Measurements from ENCODE around the gene LY9. TPM values are rescaled to one million over a fixed set of nuclear protein-coding genes. Genes with fewer than 3 reads are reported as not detected.
A peak's percentile ranks its signal among the peaks of the same experiment; 100 is the strongest.

Gene LY9
- 10 to 100 TPM; 70.9 to 73.6 TPM for total RNA-seq

- peaks cover 59% of the 10 kb centered on the region for H3K4me1 Mint-ChIP-seq
- H3K4me3 Mint-ChIP-seq, result peak within 1 kb of the TSS; percentile 92
- H3K27me3 Mint-ChIP-seq, result no peaks in the 10 kb centered on the region
- DNase-seq (peak; percentile 65), ATAC-seq (ENCODE audit: low read depth) (peak; percentile 81)
- H3K36me3 Mint-ChIP-seq, result peaks cover 8% of the 10 kb centered on the region
- peak within 1 kb of the TSS; percentile 97 for H3K27ac Mint-ChIP-seq
- POLR2A ChIA-PET, result interaction anchor here (0.5 to 5.1 kb wide), 11 partner anchors 15 to 511 kb away, joined by 3 to 25 read pairs (median 12); partner anchors contain the start of gene CD48
- no peaks in the 10 kb centered on the region for H3K9me3 Mint-ChIP-seq
Measured at GRCh38 chr1:160795951-160796383, at the start of gene LY9. Gene LY9, plus strand, starts transcription at chr1:160796174. Its CDS starts 14 bp downstream, at chr1:160796188.

GRCh38 chr1:160746836-160747500, 49.0 kb upstream of the LY9 start:
- DNase-seq (no peak), ATAC-seq (ENCODE audit: low read depth) (no peak)
- Mint-ChIP-seq H3K36me3 (peaks cover 62% of the 10 kb centered on the region), H3K27ac (peak overlapping the region; percentile 85), H3K27me3 (no peaks in the 10 kb centered on the region), H3K4me1 (peaks cover 92% of the 10 kb centered on the region), H3K4me3 (peak overlapping the region; percentile 41), H3K9me3 (peaks cover 2% of the 10 kb centered on the region)
- POLR2A ChIA-PET, result interaction anchor here (0.6 to 1.1 kb wide), 3 partner anchors 12 to 21 kb away, joined by 3 read pairs; no protein-coding TSS in a partner anchor

- no peak for ATAC-seq (ENCODE audit: low read depth)
- POLR2A ChIA-PET, result interaction anchor here (0.5 to 1.1 kb wide), 4 partner anchors 9 to 350 kb away, joined by 3 to 4 read pairs (median 4); no protein-coding TSS in a partner anchor
- no peak for DNase-seq
- H3K4me3 Mint-ChIP-seq, result no peak overlapping the region
- H3K4me1 Mint-ChIP-seq, result peaks cover 91% of the 10 kb centered on the region
- H3K27me3 Mint-ChIP-seq, result no peaks in the 10 kb centered on the region
- H3K27ac Mint-ChIP-seq, result peak overlapping the region; percentile 82
- H3K36me3 Mint-ChIP-seq, result peaks cover 63% of the 10 kb centered on the region
- peaks cover 2% of the 10 kb centered on the region for H3K9me3 Mint-ChIP-seq
Measured at GRCh38 chr1:160747717-160748116, 48.3 kb upstream of the LY9 start.

GRCh38 chr1:160748181-160748877, 47.6 kb upstream of the LY9 start:
- no peak for DNase-seq
- peaks cover 2% of the 10 kb centered on the region for H3K9me3 Mint-ChIP-seq
- no peak overlapping the region for H3K4me3 Mint-ChIP-seq
- H3K27ac Mint-ChIP-seq, result peak overlapping the region; percentile 82
- POLR2A ChIA-PET, result interaction anchor here (0.5 to 1.7 kb wide), 5 partner anchors 8 to 349 kb away, joined by 3 to 6 read pairs (median 4); no protein-coding TSS in a partner anchor
- peaks cover 89% of the 10 kb centered on the region for H3K4me1 Mint-ChIP-seq
- no peak for ATAC-seq (ENCODE audit: low read depth)
- H3K36me3 Mint-ChIP-seq, result peaks cover 66% of the 10 kb centered on the region
- no peaks in the 10 kb centered on the region for H3K27me3 Mint-ChIP-seq

- peaks cover 87% of the 10 kb centered on the region for H3K4me1 Mint-ChIP-seq
- DNase-seq, result no peak
- no peaks in the 10 kb centered on the region for H3K27me3 Mint-ChIP-seq
- no peak for ATAC-seq (ENCODE audit: low read depth)
- peaks cover 2% of the 10 kb centered on the region for H3K9me3 Mint-ChIP-seq
- POLR2A ChIA-PET, result interaction anchor here (0.6 to 1.7 kb wide), 2 partner anchors 11 to 24 kb away, joined by 5 to 6 read pairs; no protein-coding TSS in a partner anchor
- H3K4me3 Mint-ChIP-seq, result no peak overlapping the region
- H3K36me3 Mint-ChIP-seq, result peaks cover 69% of the 10 kb centered on the region
- H3K27ac Mint-ChIP-seq, result peak overlapping the region; percentile 82
Measured at GRCh38 chr1:160748878-160749269, 47.1 kb upstream of the LY9 start.

- Mint-ChIP-seq H3K4me3 (peak overlapping the region; percentile 14), H3K27me3 (no peaks in the 10 kb centered on the region), H3K27ac (peak overlapping the region; percentile 85), H3K4me1 (peaks cover 74% of the 10 kb centered on the region), H3K9me3 (peaks cover 4% of the 10 kb centered on the region), H3K36me3 (peaks cover 68% of the 10 kb centered on the region)
- ATAC-seq (ENCODE audit: low read depth), result no peak
- POLR2A ChIA-PET, result no interaction called here
- no peak for DNase-seq
Measured at GRCh38 chr1:160750608-160751007, 45.4 kb upstream of the LY9 start.

GRCh38 chr1:160752406-160752805, 43.6 kb upstream of the LY9 start:
- POLR2A ChIA-PET, result interaction anchor here (0.7 to 1.3 kb wide), 3 partner anchors 11 to 46 kb away, joined by 3 read pairs; no protein-coding TSS in a partner anchor
- H3K4me1 Mint-ChIP-seq, result peaks cover 74% of the 10 kb centered on the region
- no peaks in the 10 kb centered on the region for H3K27me3 Mint-ChIP-seq
- DNase-seq, result no peak
- ATAC-seq (ENCODE audit: low read depth), result no peak
- no peak overlapping the region for H3K4me3 Mint-ChIP-seq
- H3K9me3 Mint-ChIP-seq, result peaks cover 11% of the 10 kb centered on the region
- H3K36me3 Mint-ChIP-seq, result peaks cover 70% of the 10 kb centered on the region
- H3K27ac Mint-ChIP-seq, result peak overlapping the region; percentile 91

GRCh38 chr1:160752924-160753323, 43.0 kb upstream of the LY9 start:
- ATAC-seq (ENCODE audit: low read depth) (no peak), DNase-seq (no peak)
- POLR2A ChIA-PET, result interaction anchor here (0.9 kb wide), 1 partner anchor 12 kb away, joined by 3 read pairs; no protein-coding TSS in a partner anchor
- Mint-ChIP-seq H3K9me3 (peaks cover 15% of the 10 kb centered on the region), H3K4me1 (peaks cover 72% of the 10 kb centered on the region), H3K27ac (peak overlapping the region; percentile 35), H3K4me3 (no peak overlapping the region), H3K36me3 (peaks cover 69% of the 10 kb centered on the region), H3K27me3 (no peaks in the 10 kb centered on the region)

- no peaks in the 10 kb centered on the region for H3K27me3 Mint-ChIP-seq
- DNase-seq (no peak), ATAC-seq (ENCODE audit: low read depth) (no peak)
- POLR2A ChIA-PET, result no interaction called here
- no peak overlapping the region for H3K27ac Mint-ChIP-seq
- no peak overlapping the region for H3K4me3 Mint-ChIP-seq
- H3K4me1 Mint-ChIP-seq, result peaks cover 65% of the 10 kb centered on the region
- peaks cover 62% of the 10 kb centered on the region for H3K36me3 Mint-ChIP-seq
- H3K9me3 Mint-ChIP-seq, result peaks cover 15% of the 10 kb centered on the region
Measured at GRCh38 chr1:160753594-160753993, 42.4 kb upstream of the LY9 start.

GRCh38 chr1:160755461-160755860, 40.5 kb upstream of the LY9 start:
- peak overlapping the region; percentile 60 for H3K4me3 Mint-ChIP-seq
- peaks cover 52% of the 10 kb centered on the region for H3K36me3 Mint-ChIP-seq
- DNase-seq, result no peak
- peaks cover 53% of the 10 kb centered on the region for H3K4me1 Mint-ChIP-seq
- H3K9me3 Mint-ChIP-seq, result peaks cover 18% of the 10 kb centered on the region
- POLR2A ChIA-PET, result interaction anchor here (1.1 to 2.7 kb wide), 7 partner anchors 9 to 49 kb away, joined by 3 to 24 read pairs (median 5); partner anchors contain the start of gene SLAMF7
- H3K27me3 Mint-ChIP-seq, result no peaks in the 10 kb centered on the region
- ATAC-seq (ENCODE audit: low read depth), result no peak
- peak overlapping the region; percentile 95 for H3K27ac Mint-ChIP-seq

GRCh38 chr1:160755911-160756848, 39.8 kb upstream of the LY9 start:
- peak overlapping the region; percentile 60 for H3K4me3 Mint-ChIP-seq
- ATAC-seq (ENCODE audit: low read depth) (peak; percentile 82), DNase-seq (no peak)
- POLR2A ChIA-PET, result interaction anchor here (0.6 to 2.7 kb wide), 11 partner anchors 8 to 80 kb away, joined by 3 to 24 read pairs (median 4); partner anchors contain the start of genes CD48 and SLAMF7
- H3K9me3 Mint-ChIP-seq, result peaks cover 16% of the 10 kb centered on the region
- peaks cover 47% of the 10 kb centered on the region for H3K4me1 Mint-ChIP-seq
- peaks cover 47% of the 10 kb centered on the region for H3K36me3 Mint-ChIP-seq
- H3K27ac Mint-ChIP-seq, result peak overlapping the region; percentile 95
- H3K27me3 Mint-ChIP-seq, result no peaks in the 10 kb centered on the region

- peaks cover 19% of the 10 kb centered on the region for H3K9me3 Mint-ChIP-seq
- ATAC-seq (ENCODE audit: low read depth) (no peak), DNase-seq (no peak)
- peak overlapping the region; percentile 95 for H3K27ac Mint-ChIP-seq
- POLR2A ChIA-PET, result interaction anchor here (0.6 to 2.7 kb wide), 9 partner anchors 9 to 81 kb away, joined by 3 to 24 read pairs (median 5); partner anchors contain the start of gene SLAMF7
- peaks cover 44% of the 10 kb centered on the region for H3K36me3 Mint-ChIP-seq
- no peaks in the 10 kb centered on the region for H3K27me3 Mint-ChIP-seq
- H3K4me3 Mint-ChIP-seq, result peak overlapping the region; percentile 60
- peaks cover 44% of the 10 kb centered on the region for H3K4me1 Mint-ChIP-seq
Measured at GRCh38 chr1:160756849-160757201, 39.1 kb upstream of the LY9 start.
